VCaP (cell line): ENCODE results near the gene FSTL3.

Experiments
- H3K27ac ChIP-seq: fragments of 450-650 bp; 2 replicates; pipeline ENCODE4 v1.5.1; 2017
- TF ChIP-seq, protein P1 (sequence below): fragments of 450-650 bp; conservative IDR thresholded peaks from 2 replicates; pipeline ENCODE4 v1.5.1; 2017; ENCODE audit warnings: mild to moderate bottlenecking, moderate library complexity

FSTL3 gene

DNA sequence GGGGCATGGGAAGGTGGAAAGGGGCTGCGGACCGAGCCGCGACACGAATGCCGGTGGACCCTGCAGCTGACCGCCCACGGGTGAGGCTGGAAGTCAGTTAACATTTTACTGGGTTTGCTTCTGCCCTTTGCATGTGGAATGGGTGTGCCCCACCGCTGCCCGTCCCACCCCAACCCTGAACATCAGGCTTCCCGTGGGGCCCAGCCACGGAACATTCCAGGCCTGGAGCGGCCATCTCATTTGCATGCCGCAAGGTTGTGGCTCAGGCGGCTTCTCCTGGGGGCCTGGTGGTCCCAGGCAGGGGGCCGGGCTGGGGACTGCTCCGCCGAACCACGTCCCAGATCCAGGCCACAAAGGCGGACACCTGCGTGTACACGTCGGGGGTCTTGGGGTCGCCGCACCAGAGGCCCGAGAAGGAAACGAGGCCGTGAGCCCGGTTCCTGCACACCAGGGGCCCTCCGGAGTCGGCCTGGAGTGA is 9.3 kb downstream of the FSTL3 start:
- TF ChIP-seq, protein P1, sequence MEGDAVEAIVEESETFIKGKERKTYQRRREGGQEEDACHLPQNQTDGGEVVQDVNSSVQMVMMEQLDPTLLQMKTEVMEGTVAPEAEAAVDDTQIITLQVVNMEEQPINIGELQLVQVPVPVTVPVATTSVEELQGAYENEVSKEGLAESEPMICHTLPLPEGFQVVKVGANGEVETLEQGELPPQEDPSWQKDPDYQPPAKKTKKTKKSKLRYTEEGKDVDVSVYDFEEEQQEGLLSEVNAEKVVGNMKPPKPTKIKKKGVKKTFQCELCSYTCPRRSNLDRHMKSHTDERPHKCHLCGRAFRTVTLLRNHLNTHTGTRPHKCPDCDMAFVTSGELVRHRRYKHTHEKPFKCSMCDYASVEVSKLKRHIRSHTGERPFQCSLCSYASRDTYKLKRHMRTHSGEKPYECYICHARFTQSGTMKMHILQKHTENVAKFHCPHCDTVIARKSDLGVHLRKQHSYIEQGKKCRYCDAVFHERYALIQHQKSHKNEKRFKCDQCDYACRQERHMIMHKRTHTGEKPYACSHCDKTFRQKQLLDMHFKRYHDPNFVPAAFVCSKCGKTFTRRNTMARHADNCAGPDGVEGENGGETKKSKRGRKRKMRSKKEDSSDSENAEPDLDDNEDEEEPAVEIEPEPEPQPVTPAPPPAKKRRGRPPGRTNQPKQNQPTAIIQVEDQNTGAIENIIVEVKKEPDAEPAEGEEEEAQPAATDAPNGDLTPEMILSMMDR, result no peak
- H3K27ac ChIP-seq, result no peak overlapping the region

DNA sequence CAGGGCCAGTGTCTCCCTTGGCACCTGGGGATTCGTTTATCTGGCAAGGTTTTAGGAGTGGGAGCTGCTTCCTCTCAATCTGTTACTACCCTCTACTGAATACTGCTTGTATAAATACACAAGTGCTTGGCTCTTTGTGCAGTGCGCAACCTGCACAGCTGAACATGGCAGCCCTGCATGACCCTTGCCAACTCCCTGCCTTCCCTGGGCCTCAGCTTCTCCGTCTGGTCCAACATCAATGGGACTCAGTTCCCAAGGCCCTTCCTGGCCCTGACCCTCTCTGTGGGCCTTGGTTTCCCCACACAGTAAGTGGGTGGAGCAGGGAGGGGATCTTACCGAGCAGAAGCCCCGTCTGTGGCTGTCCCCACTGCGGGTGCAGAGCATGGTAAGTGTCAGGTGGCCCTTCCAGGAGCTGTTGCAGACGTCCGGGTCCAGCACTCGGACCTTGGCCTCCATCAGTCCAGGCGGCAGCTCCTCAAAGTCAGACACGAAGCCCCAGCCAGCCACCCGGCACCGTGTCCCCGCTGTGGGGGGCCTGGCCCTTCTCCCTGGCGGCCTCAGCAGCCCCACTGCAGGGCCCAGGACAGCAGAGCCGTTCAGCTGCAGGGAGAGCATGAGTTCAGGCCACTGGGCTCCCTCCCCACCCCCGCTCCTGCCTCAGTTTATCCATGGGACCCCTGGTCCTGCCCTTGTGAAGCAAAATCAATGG is 10.6 kb downstream of the FSTL3 start:
- TF ChIP-seq, protein P1, result no peak
- no peak overlapping the region for H3K27ac ChIP-seq

DNA sequence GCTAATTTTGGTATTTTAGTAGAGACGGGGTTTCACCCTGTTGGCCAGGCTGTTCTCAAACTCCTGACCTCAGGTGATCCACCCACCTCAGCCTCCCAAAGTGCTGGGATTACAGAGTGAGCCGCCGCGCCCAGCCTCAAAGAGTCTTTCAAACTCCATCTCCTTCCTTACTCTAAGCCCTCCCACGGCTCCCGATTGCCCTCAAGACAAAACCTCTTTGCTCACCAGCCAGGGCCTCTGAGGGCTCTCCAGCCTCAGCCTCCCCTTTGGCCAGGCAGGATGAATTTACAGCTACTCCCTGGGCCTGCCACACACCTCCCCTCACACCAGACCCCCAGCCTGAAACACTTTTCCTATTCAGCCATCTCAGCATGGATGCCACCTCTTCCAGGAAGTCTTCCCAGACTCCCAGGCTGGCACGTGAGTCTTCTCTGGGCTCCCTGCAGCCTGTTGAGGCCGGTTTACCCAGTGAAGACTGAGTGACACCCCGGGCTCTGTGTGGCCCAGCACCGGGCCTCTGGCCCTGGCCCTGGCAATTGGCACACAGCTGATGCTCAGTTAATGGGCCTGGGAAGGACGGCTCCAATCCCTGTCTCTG is 11.5 kb downstream of the FSTL3 start:
- TF ChIP-seq, protein P1, result no peak
- H3K27ac ChIP-seq, result no peak overlapping the region

DNA sequence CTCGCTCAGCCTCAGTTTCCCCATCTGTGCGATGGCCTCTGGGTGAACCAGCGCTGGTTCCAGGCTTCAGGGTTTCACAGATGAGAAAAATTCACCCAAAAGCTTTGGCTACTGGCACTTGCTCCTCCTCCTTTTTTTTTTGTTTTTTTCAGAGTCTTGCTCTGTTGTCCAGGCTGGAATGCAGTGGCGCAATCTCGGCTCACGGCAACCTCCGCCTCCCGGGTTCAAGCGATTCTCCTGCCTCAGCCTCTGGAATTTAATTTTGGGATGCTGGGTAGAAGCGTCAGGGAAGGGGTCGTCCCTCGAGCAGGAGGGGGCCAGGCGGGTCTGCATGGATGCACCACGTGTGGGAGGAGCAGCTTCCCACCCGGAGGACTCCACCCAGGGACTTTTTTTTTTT is 12.0 kb downstream of the FSTL3 start:
- TF ChIP-seq, protein P1, result no peak
- no peak overlapping the region for H3K27ac ChIP-seq

DNA sequence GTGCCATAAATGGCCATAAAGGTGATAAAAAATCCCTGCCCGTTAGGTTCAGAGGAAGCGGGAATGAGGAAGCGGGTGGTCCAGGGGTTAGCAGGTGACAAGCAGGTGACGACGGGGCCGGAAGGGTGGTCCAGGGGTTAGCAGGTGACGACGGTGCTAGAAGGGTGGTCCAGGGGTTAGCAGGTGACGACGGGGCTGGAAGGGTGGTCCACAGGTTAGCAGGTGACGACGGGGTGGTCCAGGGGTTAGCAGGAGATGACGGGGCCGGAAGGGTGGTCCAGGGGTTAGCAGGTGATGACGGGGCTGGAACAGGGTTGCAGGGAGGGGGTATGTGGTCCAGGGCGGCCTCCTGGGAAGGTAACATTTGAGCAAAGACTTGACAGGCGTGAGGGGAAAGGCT is 12.8 kb downstream of the FSTL3 start:
- TF ChIP-seq, protein P1, result no peak

DNA sequence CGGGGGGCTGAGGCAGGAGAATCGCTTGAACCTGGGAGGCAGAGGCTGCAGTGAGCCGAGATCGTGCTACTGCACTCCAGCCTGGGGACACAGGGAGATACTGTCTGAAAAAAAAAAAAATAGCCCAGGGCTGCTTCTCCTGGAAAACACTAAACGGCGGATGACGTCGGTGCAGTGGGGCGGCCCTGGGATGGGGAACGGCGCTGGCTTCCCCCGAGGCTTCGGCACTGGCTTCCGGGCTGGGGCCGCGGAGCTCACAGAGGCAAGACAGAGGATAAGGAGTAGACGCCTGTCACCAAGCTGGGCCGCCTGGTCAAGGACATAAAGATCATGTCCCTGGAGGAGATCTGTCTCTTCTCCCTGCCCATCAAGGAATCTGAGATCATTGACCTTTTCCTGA is 14.0 kb downstream of the FSTL3 start:
- TF ChIP-seq, protein P1, result no peak
- H3K27ac ChIP-seq, result no peak overlapping the region

More for the DNA sequence above, 12.8 kb downstream of the FSTL3 start:
- H3K27ac ChIP-seq, result no peak overlapping the region

DNA sequence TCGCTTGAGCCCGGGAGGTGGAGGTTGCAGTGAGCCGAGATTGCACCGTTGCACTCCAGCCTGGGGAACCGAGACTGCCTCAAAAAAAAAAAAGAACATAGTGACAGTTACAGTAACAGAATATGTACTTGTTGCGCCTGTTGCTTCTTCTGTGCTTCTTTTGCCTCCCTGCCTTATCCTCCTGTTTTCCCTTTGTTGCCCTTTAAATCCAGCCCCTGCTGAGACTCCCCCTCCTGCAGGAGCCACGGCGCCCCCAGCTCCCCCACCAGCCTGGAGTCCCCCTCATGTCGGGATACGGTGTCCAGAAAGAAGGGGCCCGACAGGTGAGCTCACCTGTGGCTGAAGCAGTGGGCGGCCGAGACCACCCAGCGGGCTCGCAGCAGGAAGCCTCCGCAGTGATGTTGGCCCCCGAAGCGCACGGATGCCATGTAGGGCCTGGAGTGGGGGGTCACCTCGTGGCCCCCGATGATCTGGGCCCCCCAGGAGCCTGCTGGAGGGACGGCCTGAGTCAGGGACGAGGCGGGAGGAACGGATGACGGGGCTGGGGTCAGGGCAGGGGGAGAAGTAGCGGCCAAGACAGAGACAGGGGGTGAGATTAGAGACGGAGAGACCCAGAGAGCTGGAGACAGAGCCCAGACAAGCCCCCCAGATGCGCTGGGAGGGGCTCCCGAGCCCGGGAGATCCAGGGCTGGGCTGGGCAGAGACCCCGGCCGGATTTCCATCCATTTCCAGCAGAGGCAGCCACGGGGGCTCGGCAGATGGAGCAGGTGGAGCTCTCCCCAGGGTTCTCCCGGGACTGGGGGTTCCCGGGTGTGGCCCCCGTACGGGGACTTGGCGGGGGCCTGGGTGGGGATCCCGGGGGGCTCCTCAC is 18.5 kb downstream of the FSTL3 start:
- H3K27ac ChIP-seq, result no peak overlapping the region
- TF ChIP-seq, protein P1, result no peak
